Tibial artery (tissue), 4 donors: ENCODE measurements around the gene IRX6.

ENCODE experiments used
- DNase-seq, 2 donors: peaks; one replicate each; pipeline ENCODE4 v3.0.0-alpha.2; 2019
- H3K27ac ChIP-seq, 2 donors: fragments of 200-600 bp; sonication (generic) in 1 of 2; 1 replicate in 1 of 2; 2 replicates in 1 of 2; pipeline ENCODE4 v1.5.1; 2018 to 2019; ENCODE audit warnings: mild to moderate bottlenecking in 1 of 2
- H3K27me3 ChIP-seq, 2 donors: fragments of 200-600 bp; sonication (generic) in 1 of 2; one replicate each; pipeline versions ENCODE4 v1.5.1 to v1.6.0; 2016 to 2019
- H3K36me3 ChIP-seq, 3 donors: fragments of 200-600 bp; sonication (generic) in 2 of 3; one replicate each; pipeline ENCODE4 v1.5.1; 2016 to 2019; ENCODE audit warnings: mild to moderate bottlenecking in 2 of 3
- H3K4me1 ChIP-seq, 4 donors: fragments of 200-600 bp; sonication (generic) in 2 of 4; 1 replicate in 3 of 4; 2 replicates in 1 of 4; pipeline ENCODE4 v1.5.1; 2016 to 2019
- H3K4me3 ChIP-seq, 2 donors: fragments of 200-600 bp; sonication (generic) in 1 of 2; 1 replicate in 1 of 2; 2 replicates in 1 of 2; pipeline ENCODE4 v1.5.1; 2018 to 2019; ENCODE audit warnings: mild to moderate bottlenecking in 2 of 2
- H3K9me3 ChIP-seq, 3 donors: fragments of 200-600 bp; sonication (generic) in 1 of 3; one replicate each; pipeline ENCODE4 v1.5.1; 2016 to 2019
- intact Hi-C: fragments of 100-400 bp; cut with DNase I; formaldehyde crosslinking; loops from one replicate; pipeline ENCODE4 v1.15.0; 2023; ENCODE audit warnings: low total_unique reads
- TF ChIP-seq, protein P1 (sequence below), 2 experiments: fragments of 200-600 bp in 1 of 2; fragments of 450-650 bp in 1 of 2; IDR thresholded peaks; one replicate each; pipeline ENCODE4 v1.5.1; 2017 to 2019; ENCODE audit warnings: antibody characterized with exemption in 2 of 2, mild to moderate bottlenecking in 1 of 2, moderate library complexity in 1 of 2

IRX6 gene

DNA sequence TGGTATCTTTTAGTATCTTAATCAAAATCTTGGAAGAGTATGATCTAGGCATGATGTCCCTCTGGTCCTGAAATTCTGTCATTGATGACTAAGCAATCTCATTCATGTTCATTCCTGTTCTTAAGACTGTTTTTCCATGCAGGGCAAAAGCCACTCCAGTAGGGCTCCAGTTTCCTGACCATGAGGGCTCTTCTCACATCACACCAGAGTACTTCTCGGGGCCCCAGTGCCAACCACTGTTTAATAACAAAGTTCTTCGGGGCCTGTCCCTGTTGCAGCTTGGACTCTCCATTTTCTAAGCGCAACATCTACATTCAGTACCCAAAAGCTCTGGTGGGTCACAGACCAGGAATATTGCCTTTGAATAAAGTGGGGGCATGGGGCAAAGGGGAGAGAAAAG, 52.0 kb downstream of the IRX6 start:
- no peaks in the 10 kb centered on the region for H3K9me3 ChIP-seq
- H3K4me1 ChIP-seq: peaks cover 0 to 12% (median 7%) of the 10 kb centered on the region in 4 donors
- H3K27ac ChIP-seq: no peak overlapping the region
- intact Hi-C loops: loop anchor here (10.0 kb wide), 1 partner anchor 741 kb away; no protein-coding TSS in a partner anchor
- no peaks in the 10 kb centered on the region for H3K27me3 ChIP-seq
- H3K36me3 ChIP-seq: no peaks in the 10 kb centered on the region
- TF ChIP-seq, protein P1, sequence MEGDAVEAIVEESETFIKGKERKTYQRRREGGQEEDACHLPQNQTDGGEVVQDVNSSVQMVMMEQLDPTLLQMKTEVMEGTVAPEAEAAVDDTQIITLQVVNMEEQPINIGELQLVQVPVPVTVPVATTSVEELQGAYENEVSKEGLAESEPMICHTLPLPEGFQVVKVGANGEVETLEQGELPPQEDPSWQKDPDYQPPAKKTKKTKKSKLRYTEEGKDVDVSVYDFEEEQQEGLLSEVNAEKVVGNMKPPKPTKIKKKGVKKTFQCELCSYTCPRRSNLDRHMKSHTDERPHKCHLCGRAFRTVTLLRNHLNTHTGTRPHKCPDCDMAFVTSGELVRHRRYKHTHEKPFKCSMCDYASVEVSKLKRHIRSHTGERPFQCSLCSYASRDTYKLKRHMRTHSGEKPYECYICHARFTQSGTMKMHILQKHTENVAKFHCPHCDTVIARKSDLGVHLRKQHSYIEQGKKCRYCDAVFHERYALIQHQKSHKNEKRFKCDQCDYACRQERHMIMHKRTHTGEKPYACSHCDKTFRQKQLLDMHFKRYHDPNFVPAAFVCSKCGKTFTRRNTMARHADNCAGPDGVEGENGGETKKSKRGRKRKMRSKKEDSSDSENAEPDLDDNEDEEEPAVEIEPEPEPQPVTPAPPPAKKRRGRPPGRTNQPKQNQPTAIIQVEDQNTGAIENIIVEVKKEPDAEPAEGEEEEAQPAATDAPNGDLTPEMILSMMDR (IDR thresholded peaks at IDR 0.05): no peak
- no peak overlapping the region for H3K4me3 ChIP-seq
- no peak for DNase-seq

DNA sequence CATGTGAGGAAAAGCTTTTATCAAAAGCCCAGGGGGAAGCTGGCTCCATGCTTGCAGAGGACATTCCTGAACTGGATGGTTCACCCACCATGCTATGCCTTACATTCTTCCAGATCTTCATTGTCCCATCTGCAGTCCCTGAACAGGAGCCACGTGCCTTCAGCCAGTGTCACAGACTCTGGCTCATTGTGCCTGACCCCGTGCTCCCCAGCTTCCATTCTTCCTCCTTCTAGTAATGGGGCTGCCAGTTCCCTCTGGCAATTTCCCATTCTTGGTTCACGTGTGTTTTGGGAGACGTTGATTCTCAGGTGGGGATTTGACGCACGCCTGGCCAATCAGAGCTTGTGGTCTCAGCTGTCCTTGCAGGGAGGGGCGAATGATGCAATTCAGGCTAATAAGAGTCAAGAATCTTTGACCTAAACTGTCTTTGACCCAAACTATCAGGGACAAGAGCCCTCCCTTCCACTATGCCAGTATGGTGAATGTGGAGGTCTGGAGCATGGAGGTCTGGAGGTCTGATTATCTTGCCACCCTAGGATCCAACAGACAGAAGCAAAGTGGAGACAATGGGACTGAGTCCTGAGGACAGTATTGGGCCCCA, 52.7 kb downstream of the IRX6 start:
- TF ChIP-seq, protein P1 (IDR thresholded peaks at IDR 0.05): no peak
- no peak for DNase-seq
- H3K27me3 ChIP-seq: no peaks in the 10 kb centered on the region
- H3K27ac ChIP-seq: no peak overlapping the region
- H3K36me3 ChIP-seq: no peaks in the 10 kb centered on the region
- peaks cover 0 to 12% (median 5%) of the 10 kb centered on the region in 4 donors for H3K4me1 ChIP-seq
- intact Hi-C loops: loop anchor here (10.0 kb wide), 1 partner anchor 742 kb away; no protein-coding TSS in a partner anchor
- no peak overlapping the region for H3K4me3 ChIP-seq
- no peaks in the 10 kb centered on the region for H3K9me3 ChIP-seq

DNA sequence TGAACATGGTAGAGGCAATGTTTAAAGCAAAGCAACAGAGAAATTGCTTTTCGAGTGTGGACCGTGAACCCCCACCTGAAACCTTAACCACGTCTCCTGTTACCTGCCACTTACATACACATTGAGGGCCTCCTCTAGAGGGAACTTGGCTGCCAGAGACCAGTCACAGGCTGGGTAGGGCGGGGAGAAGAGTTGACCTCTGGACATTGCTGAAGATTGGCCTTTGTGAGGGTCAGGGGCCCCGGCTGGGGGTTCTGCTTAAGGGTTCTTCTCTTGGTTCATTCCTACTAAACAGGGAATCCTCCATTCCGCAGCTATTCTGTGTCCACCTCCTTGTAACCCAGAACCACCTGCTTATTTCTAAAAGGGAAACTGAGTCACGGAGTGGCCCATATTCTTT, 53.8 kb downstream of the IRX6 start:
- Histone ChIP-seq H3K4me1 (peaks cover 0 to 4% (median 4%) of the 10 kb centered on the region in 4 donors), H3K4me3 (no peak overlapping the region), H3K27ac (no peak overlapping the region), H3K36me3 (no peaks in the 10 kb centered on the region), H3K9me3 (no peaks in the 10 kb centered on the region), H3K27me3 (no peaks in the 10 kb centered on the region)
- intact Hi-C loops: loop anchor here (10.0 kb wide), 1 partner anchor 743 kb away; no protein-coding TSS in a partner anchor
- TF ChIP-seq, protein P1 (IDR thresholded peaks at IDR 0.05): no peak
- no peak for DNase-seq

DNA sequence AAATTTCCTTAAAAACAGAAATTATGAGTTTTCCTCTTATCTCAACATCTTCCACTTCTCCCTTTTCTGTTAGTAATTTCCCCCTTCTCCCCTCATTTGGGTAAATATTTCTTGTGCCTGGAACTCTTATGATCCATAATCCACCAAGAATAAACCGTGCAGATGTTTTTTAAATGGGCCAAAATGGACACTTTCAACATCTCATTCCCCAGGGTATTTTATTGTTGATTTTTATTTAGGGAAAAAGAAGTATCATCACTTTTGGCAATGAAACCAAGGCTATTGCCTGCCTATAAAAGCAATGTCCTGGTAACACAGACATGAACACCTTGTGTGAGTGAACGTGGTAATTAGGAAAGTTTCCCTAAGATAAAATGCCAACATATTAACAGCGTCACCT, 54.6 kb downstream of the IRX6 start:
- Histone ChIP-seq H3K9me3 (no peaks in the 10 kb centered on the region), H3K4me3 (no peak overlapping the region), H3K4me1 (no peaks in the 10 kb centered on the region), H3K36me3 (no peaks in the 10 kb centered on the region), H3K27me3 (no peaks in the 10 kb centered on the region), H3K27ac (no peak overlapping the region)
- intact Hi-C loops: loop anchor here (10.0 kb wide), 1 partner anchor 744 kb away; no protein-coding TSS in a partner anchor
- DNase-seq: no peak
- TF ChIP-seq, protein P1 (IDR thresholded peaks at IDR 0.05): no peak

DNA sequence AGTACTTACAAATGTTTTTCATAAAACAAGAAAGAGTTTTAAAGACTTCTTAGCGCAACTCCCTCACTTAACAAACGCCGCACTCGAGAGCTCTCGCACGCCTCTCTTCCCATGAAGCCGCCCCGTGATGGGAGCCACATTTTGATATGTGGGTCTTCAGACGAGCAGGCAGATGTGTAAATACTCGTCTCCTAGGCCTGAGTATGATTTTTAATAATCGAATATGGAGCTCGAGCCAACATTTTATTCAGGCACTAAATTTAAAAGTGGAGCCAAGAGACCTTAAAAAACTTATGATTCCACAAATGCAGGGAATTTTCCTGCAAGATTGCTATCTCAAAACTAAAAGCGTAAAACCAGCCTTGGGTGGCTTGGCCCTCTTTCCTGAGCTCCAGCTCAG, 55.4 kb downstream of the IRX6 start:
- DNase-seq: no peak
- TF ChIP-seq, protein P1 (IDR thresholded peaks at IDR 0.05): no peak
- Histone ChIP-seq H3K4me3 (no peak overlapping the region), H3K27me3 (no peaks in the 10 kb centered on the region), H3K36me3 (no peaks in the 10 kb centered on the region), H3K4me1 (no peaks in the 10 kb centered on the region), H3K27ac (no peak overlapping the region), H3K9me3 (no peaks in the 10 kb centered on the region)
- intact Hi-C loops: loop anchor here (10.0 kb wide), 1 partner anchor 745 kb away; no protein-coding TSS in a partner anchor
